GM18505 (cell line): Measurements from ENCODE around the gene ZHX3.
"Not testable (repeated sequence)": the region's sequence is repeated elsewhere in the genome, so short reads cannot be mapped to it uniquely, and the experiment has no call there.

ENCODE experiments used
- ATAC-seq: cut with Tn5 transposase; IDR thresholded peaks from one replicate; pipeline ENCODE4 v1.9.1; 2021; ENCODE audit not compliant: unreplicated experiment
- POLR2A ChIP-seq: IDR thresholded peaks from 4 replicates; pipeline ENCODE4 v1.6.1; 2011; ENCODE audit warnings: borderline replicate concordance; ENCODE audit not compliant: insufficient read depth, insufficient read length; ENCODE audit errors: extremely low read depth

Gene ZHX3

DNA sequence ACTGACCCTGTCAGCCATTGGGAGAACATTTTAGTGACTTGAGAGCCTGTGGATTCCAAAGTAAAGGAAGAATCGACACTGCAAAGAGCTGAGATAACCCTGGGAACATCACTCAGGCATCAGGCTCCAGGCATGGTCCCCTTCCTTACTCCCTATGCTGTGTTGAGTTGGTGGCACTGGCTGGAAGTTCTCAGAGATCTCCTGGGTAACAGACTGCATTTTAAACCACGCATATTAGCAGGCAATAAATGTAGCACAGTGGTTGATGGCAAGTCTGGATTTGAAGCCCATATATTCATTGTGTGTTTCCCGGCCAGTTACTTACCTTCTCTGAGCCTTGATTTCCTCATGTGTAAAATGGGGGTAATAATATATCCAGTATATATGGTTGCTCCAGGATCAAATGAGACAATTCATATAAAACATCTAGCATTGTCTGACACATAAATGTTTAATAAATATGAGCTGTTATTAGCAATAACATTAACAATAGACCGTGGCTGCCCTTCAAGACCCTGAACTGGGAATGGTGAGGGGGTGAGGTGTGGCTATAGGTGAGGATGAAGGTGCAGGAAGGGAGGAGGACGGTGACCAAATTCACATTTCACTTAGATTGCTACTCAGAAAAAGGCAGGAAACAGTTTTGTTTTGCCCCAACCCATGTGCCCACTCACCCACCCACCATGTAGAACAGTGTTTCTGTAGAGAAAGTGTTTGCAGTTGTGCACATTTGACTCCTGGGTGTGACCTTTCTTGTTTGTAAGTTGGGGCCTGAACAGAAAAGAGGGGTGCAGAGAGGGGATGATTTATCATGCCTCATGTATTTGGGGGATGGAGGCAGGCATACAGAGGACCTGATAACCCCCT, 178.1 kb downstream of the ZHX3 start:
- no peak for TF ChIP-seq POLR2A
- ATAC-seq = no peak

DNA sequence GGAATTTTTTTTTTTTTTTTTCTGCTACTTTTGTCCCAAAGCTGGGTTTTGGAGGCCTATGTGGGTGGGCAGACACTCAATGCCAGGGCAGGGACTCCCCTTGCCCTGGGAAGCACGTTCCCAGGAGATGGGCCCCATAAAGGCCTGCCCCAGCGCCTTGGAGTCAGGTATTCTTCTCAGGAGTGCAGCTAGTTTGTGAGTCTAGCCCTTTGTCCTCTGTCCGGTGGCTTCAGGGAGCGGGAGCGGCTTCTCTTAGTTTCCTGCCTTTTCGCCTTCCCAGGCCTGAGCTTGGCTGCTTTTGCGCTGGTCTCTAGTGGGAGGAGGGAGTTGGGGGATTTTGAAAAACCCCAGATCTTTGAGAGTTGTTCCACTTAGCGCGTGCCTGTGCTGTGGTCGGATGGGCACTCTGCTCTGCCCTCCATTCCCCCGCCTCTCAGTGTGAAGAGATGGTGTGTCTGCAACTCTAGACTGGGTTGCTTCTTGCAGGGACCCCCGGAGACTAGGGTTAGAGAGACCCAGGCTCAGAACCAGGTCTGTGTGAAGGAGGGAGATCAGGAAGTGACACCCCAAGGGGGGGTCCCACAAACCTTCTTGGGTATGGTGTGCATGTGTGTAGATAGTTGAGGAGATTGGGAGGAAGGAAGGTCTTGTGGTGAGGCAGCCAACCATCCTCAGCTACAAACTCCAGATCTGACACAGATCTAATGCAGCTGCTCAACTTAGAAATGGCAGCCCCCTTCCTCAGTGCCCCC, 178.9 kb downstream of the ZHX3 start:
- ATAC-seq = no peak
- no peak for TF ChIP-seq POLR2A

GRCh38 chr20:41137614-41138474, 179.7 kb downstream of the ZHX3 start:
- ATAC-seq = peak; percentile 22
- TF ChIP-seq POLR2A = no peak

DNA sequence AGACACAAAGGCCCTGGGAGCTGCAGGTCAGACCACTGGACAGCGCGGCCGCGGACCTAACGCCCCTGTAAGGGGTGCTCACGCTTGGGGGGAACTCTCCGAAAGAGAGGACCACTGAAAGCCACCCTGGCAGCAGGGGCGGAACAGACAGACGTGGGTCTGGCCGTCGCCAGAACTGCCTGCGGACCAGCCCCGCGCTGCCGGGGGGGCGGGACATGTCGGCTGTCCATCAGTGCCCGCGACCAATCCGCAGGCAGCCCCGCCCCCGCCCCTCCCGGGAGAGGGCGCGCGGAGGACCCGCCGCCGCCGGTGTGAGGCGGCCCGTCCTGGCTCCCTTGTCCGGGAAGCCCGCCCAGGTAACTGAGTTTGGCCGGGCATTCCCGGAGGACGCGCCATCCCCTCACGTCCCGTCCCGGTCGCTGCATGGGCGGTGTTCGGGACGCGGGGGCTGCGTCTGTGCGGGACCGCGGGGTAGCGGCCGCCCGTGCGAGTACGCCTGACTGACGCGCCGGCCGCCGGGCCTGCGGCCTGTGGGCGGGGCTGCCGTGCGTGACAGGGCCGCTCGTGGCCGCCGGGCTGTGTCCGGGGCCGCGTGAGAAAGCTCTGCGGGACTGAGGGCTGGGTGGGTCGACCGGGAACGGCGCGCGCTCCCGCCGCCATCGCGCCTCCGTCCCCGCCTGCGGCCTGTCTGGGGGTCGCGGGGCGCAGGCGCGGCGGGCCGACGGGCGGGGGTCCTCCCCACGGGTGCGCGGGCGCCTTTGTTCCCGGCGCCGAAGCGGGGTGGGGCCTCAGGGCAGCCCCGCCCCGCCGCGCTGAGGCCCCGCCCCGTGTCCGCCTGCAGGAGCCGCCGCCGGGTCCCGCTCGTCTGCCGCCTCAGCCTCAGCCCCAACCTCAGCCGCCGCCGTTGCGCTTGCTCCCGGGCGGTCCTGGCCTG, 180.6 kb downstream of the ZHX3 start, which contains the start of gene PLCG1:
Gene PLCG1, plus strand, starts transcription at position 864 of the 934 bp plus-strand sequence. CDS start 99 bp downstream, outside the sequence.
- peak; percentile 60 for TF ChIP-seq POLR2A
- peak; percentile 57 for ATAC-seq

- TF ChIP-seq POLR2A = no peak
- no peak for ATAC-seq
Measured at GRCh38 chr20:41135888-41136679, 181.4 kb downstream of the ZHX3 start.

DNA sequence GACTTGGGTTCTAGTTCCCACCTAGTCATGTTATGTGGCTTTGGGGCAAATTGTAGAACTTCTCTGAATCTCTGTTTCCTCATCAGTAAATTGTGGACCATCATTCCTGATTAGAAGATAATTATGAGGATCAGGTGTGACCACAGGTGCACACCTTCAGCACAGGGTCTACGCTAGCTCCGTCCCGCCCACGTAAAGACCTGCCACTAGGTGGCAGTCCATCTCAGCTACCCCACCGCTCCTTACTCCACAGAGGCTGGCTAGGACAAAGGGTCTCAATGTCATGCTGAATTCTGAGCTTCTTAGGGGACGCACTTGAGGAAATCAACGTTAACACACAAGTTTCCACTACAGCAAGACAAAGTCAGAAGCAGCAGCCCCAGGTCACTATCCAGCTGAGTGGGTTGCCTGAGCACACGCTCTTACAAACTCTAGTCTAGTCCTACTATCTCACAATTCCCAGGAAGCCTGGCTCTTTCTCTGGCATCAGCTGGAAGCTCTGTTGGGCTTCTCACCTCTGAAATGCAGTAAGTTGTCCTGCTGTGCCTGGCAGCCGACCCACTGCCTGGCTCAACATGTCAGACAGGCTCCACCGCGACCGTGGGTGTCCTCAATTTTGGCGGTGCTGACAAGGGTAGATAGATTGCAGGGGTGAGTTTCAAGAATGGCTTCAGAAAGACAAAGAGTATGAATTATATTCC, 182.2 kb downstream of the ZHX3 start:
- ATAC-seq = no peak

GRCh38 chr20:41134362-41135186, 183.0 kb downstream of the ZHX3 start:
- ATAC-seq = no peak
- TF ChIP-seq POLR2A = no peak

More for the DNA sequence above, 182.2 kb downstream of the ZHX3 start:
- no peak for TF ChIP-seq POLR2A

DNA sequence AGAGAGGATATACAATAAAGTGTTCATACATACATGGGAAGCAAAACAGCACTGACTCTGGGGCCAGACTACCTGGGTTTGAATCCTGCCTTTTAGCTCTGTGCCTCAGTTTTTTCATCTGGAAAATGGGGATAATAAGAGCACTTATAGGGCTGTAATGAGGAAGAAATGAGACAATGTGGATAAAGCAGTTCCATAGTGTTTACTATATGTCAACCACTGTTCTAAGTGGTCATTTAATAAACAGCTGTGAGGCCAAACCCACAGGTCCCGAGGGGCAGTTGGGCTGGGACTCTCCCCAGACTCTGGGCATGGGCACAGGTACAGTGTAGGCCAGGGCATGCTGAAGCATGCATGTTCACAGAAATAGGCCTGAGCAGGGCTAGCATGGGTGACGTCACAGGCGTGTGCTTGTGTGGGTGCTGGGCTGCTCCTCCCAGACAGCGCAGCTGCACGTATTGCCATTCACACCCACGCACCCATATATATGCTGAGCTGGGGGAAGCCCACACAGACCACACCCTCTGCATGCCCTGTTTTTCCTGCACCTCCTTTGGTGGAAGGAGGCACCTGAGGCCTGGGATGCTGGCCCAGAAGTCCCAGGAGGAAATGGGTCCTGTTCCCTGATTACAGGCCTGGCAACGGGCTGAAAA, 183.7 kb downstream of the ZHX3 start:
- ATAC-seq = no peak
- no peak for TF ChIP-seq POLR2A

DNA sequence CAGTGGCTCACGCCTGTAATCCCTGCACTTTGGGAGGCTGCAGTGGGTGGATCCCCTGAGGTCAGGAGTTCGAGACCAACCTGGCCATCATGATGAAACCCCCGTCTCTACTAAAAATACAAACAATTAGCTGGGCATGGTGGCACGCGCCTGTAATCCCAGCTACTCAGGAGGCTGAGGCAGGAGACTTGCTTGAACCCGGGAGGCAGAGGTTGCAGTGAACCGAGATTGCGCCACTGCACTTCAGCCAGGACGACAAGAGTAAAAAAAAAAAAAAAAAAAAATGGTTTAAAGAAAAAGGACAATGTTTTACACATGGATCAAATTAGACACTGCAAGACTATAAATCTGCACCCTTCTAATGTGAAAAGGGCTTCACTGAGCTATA, 185.1 kb downstream of the ZHX3 start:
- not testable (repeated sequence) for ATAC-seq

GRCh38 chr20:41131594-41132387, 185.7 kb downstream of the ZHX3 start:
- ATAC-seq = peak; percentile 53
- TF ChIP-seq POLR2A = no peak
